ENCODE data around the gene IPO9. TPM values are rescaled to one million over a fixed set of nuclear protein-coding genes. Genes with fewer than 3 reads are reported as not detected.

IPO9 gene
- total and polyA plus RNA-seq, 2 donors (not counting 1 experiment from before 2014, with no cell fraction given) = 28.4 to 29.2 TPM

GRCh38 chr1:201791051-201791778 lies 37.7 kb upstream of the IPO9 start:
- Histone ChIP-seq H4K20me1 (ENCODE audit: control insufficient read depth, extremely low read depth, insufficient read depth, low read length) (no peaks in the 10 kb centered on the region), H3K27ac (ENCODE audit: insufficient read depth, low read length) (peak overlapping the region; percentile 59), H3K27me3 (ENCODE audit: control insufficient read depth, insufficient read depth, low read length) (no peaks in the 10 kb centered on the region), H3K4me3 (replicated peaks in 1 of 4; ENCODE audit: control extremely low read depth in 1 of 4, insufficient read depth in 1 of 4, low read depth in 3 of 4, low read length in 4 of 4) (no peak overlapping the region), H2AFZ (ENCODE audit: low read length) (no peak overlapping the region), H3K36me3 (ENCODE audit: control insufficient read depth, insufficient read depth, low read length) (peaks cover 55% of the 10 kb centered on the region), H3K4me2 (ENCODE audit: extremely low read depth, insufficient read depth, low read length) (no peak overlapping the region), H3K9ac (ENCODE audit: insufficient read depth, low read length) (no peak overlapping the region), H3K79me2 (ENCODE audit: control insufficient read depth, insufficient read depth, low read length) (peaks cover 18% of the 10 kb centered on the region), H3K4me1 (ENCODE audit: control insufficient read depth, extremely low read depth, insufficient read depth, low read length) (peaks cover 42% of the 10 kb centered on the region), H3K9me3 (ENCODE audit: control insufficient read depth, insufficient read depth, low read depth, low read length) (no peaks in the 10 kb centered on the region)
- TF ChIP-seq CTCF (conservative IDR thresholded peaks at IDR 0.05 in 1 of 2, IDR thresholded peaks at IDR 0.05 in 1 of 2; ENCODE audit: low read depth in 1 of 2, low read length in 2 of 2) (no peak), EZH2 (IDR thresholded peaks at IDR 0.05; ENCODE audit: low read length, missing control alignments) (no peak)
- peak in 1 of 2 donors; percentile 72 for DNase-seq (ENCODE audit: low read depth in 2 of 2)

GRCh38 chr1:201791779-201792173 lies 37.2 kb upstream of the IPO9 start:
- no peak overlapping the region for H2AFZ ChIP-seq (ENCODE audit: low read length)
- peak; percentile 80 for DNase-seq (ENCODE audit: low read depth in 2 of 2)
- no peak overlapping the region for H3K4me3 ChIP-seq (replicated peaks in 1 of 4; ENCODE audit: control extremely low read depth in 1 of 4, insufficient read depth in 1 of 4, low read depth in 3 of 4, low read length in 4 of 4)
- no peaks in the 10 kb centered on the region for H3K9me3 ChIP-seq (ENCODE audit: control insufficient read depth, insufficient read depth, low read depth, low read length)
- no peaks in the 10 kb centered on the region for H4K20me1 ChIP-seq (ENCODE audit: control insufficient read depth, extremely low read depth, insufficient read depth, low read length)
- peaks cover 42% of the 10 kb centered on the region for H3K4me1 ChIP-seq (ENCODE audit: control insufficient read depth, extremely low read depth, insufficient read depth, low read length)
- peaks cover 49% of the 10 kb centered on the region for H3K36me3 ChIP-seq (ENCODE audit: control insufficient read depth, insufficient read depth, low read length)
- H3K27me3 ChIP-seq (ENCODE audit: control insufficient read depth, insufficient read depth, low read length) = no peaks in the 10 kb centered on the region
- H3K4me2 ChIP-seq (ENCODE audit: extremely low read depth, insufficient read depth, low read length) = no peak overlapping the region
- no peak overlapping the region for H3K9ac ChIP-seq (ENCODE audit: insufficient read depth, low read length)
- peak overlapping the region; percentile 59 for H3K27ac ChIP-seq (ENCODE audit: insufficient read depth, low read length)
- H3K79me2 ChIP-seq (ENCODE audit: control insufficient read depth, insufficient read depth, low read length) = peaks cover 12% of the 10 kb centered on the region
- TF ChIP-seq EZH2 (IDR thresholded peaks at IDR 0.05; ENCODE audit: low read length, missing control alignments) (no peak), CTCF (conservative IDR thresholded peaks at IDR 0.05 in 1 of 2, IDR thresholded peaks at IDR 0.05 in 1 of 2; ENCODE audit: low read depth in 1 of 2, low read length in 2 of 2) (no peak)

GRCh38 chr1:201792534-201793305 lies 36.2 kb upstream of the IPO9 start:
- Histone ChIP-seq H3K79me2 (ENCODE audit: control insufficient read depth, insufficient read depth, low read length) (peaks cover 12% of the 10 kb centered on the region), H3K27ac (ENCODE audit: insufficient read depth, low read length) (peak overlapping the region; percentile 59)

More at GRCh38 chr1:201792534-201793305, 36.2 kb upstream of the IPO9 start:
- H4K20me1 ChIP-seq (ENCODE audit: control insufficient read depth, extremely low read depth, insufficient read depth, low read length) = no peaks in the 10 kb centered on the region
- H3K9me3 ChIP-seq (ENCODE audit: control insufficient read depth, insufficient read depth, low read depth, low read length) = no peaks in the 10 kb centered on the region
- H3K4me2 ChIP-seq (ENCODE audit: extremely low read depth, insufficient read depth, low read length) = no peak overlapping the region
- H3K9ac ChIP-seq (ENCODE audit: insufficient read depth, low read length) = no peak overlapping the region
- peak; percentile 76 to 89 for DNase-seq (ENCODE audit: low read depth in 2 of 2)
- H3K4me3 ChIP-seq (replicated peaks in 1 of 4; ENCODE audit: control extremely low read depth in 1 of 4, insufficient read depth in 1 of 4, low read depth in 3 of 4, low read length in 4 of 4) = no peak overlapping the region
- H3K27me3 ChIP-seq (ENCODE audit: control insufficient read depth, insufficient read depth, low read length) = no peaks in the 10 kb centered on the region
- H2AFZ ChIP-seq (ENCODE audit: low read length) = no peak overlapping the region
- TF ChIP-seq CTCF (conservative IDR thresholded peaks at IDR 0.05 in 1 of 2, IDR thresholded peaks at IDR 0.05 in 1 of 2; ENCODE audit: low read depth in 1 of 2, low read length in 2 of 2) (peak; percentile 98 to 99), EZH2 (IDR thresholded peaks at IDR 0.05; ENCODE audit: low read length, missing control alignments) (no peak)
- peaks cover 43% of the 10 kb centered on the region for H3K36me3 ChIP-seq (ENCODE audit: control insufficient read depth, insufficient read depth, low read length)
- peaks cover 42% of the 10 kb centered on the region for H3K4me1 ChIP-seq (ENCODE audit: control insufficient read depth, extremely low read depth, insufficient read depth, low read length)
